Activated T-helper 1 cell treated with anti-CD3 and anti-CD28 coated beads, Interleukin-12 subunit alpha, Interleukin-12 subunit beta, Interleukin-2, Interleukin-4 antibody, amounts not matched to agents 30 ng/mL and 10 ng/mL and 1 ng/mL, durations not matched to agents 14 hours and 24 hours and 36 hours (primary cell): Measurements from ENCODE around the gene RALB. TPM values are rescaled to one million over a fixed set of nuclear protein-coding genes. Genes with fewer than 3 reads are reported as not detected.
A peak's percentile ranks its signal among the peaks of the same experiment; 100 is the strongest.

Source experiments
- DNase-seq: peaks from one replicate; pipeline ENCODE4 v3.0.0; 2021; ENCODE audit warnings: low spot score
- H3K27ac Mint-ChIP-seq: one replicate; pipeline ENCODE4 v1.8.0; 2021; ENCODE audit warnings: mild to moderate bottlenecking, mixed read lengths
- H3K27me3 Mint-ChIP-seq: one replicate; pipeline ENCODE4 v1.8.0; 2022; ENCODE audit warnings: mild to moderate bottlenecking, moderate library complexity, mixed read lengths; ENCODE audit not compliant: insufficient read depth
- H3K36me3 Mint-ChIP-seq: one replicate; pipeline ENCODE4 v1.8.0; 2021; ENCODE audit warnings: low read depth, mixed read lengths
- H3K4me1 Mint-ChIP-seq: one replicate; pipeline ENCODE4 v1.8.0; 2021; ENCODE audit warnings: low read depth, mixed read lengths
- H3K4me3 Mint-ChIP-seq: one replicate; pipeline ENCODE4 v1.8.0; 2021; ENCODE audit warnings: mild to moderate bottlenecking, moderate library complexity, mixed read lengths
- H3K9me3 Mint-ChIP-seq: one replicate; pipeline ENCODE4 v1.8.0; 2021; ENCODE audit warnings: mixed read lengths
- intact Hi-C: fragments of 100-400 bp; cut with micrococcal nuclease; formaldehyde crosslinking; loops from one replicate; pipeline ENCODE4 v1.15.1; 2024
- total RNA-seq: library from RNA; stranded (reverse); gene quantifications from 2 replicates; pipeline ENCODE4 v1.2.3, GENCODE V29; 2022

RALB gene
- total RNA-seq, 1 donor from 2014 or later, result 79.7 TPM

GRCh38 chr2:120219291-120219690 lies 33.4 kb upstream of the RALB start:
- no peak overlapping the region for H3K27ac Mint-ChIP-seq
- no peak overlapping the region for H3K4me3 Mint-ChIP-seq
- H3K4me1 Mint-ChIP-seq, result peaks cover 49% of the 10 kb centered on the region
- no peak for DNase-seq
- intact Hi-C loops, result no loop called here
- peaks cover 56% of the 10 kb centered on the region for H3K36me3 Mint-ChIP-seq
- H3K27me3 Mint-ChIP-seq, result peaks cover 2% of the 10 kb centered on the region
- H3K9me3 Mint-ChIP-seq, result peaks cover 4% of the 10 kb centered on the region

- DNase-seq, result no peak
- intact Hi-C loops, result no loop called here
- Mint-ChIP-seq H3K27me3 (peaks cover 2% of the 10 kb centered on the region), H3K4me3 (no peak overlapping the region), H3K36me3 (peaks cover 56% of the 10 kb centered on the region), H3K9me3 (peaks cover 4% of the 10 kb centered on the region), H3K27ac (no peak overlapping the region), H3K4me1 (peaks cover 54% of the 10 kb centered on the region)
These were observed 32.9 kb upstream of the RALB start for GRCh38 chr2:120219766-120220165.

GRCh38 chr2:120220756-120221155 lies 31.9 kb upstream of the RALB start:
- Mint-ChIP-seq H3K4me3 (peak overlapping the region; percentile 83), H3K9me3 (peaks cover 4% of the 10 kb centered on the region), H3K36me3 (peaks cover 56% of the 10 kb centered on the region), H3K27ac (peak overlapping the region; percentile 58), H3K4me1 (peaks cover 57% of the 10 kb centered on the region), H3K27me3 (peaks cover 2% of the 10 kb centered on the region)
- intact Hi-C loops, result loop anchor here (1.0 kb wide), 1 partner anchor 43 kb away; no protein-coding TSS in a partner anchor
- DNase-seq, result no peak

- Mint-ChIP-seq H3K27ac (peak overlapping the region; percentile 92), H3K27me3 (peaks cover 2% of the 10 kb centered on the region), H3K4me1 (peaks cover 62% of the 10 kb centered on the region), H3K36me3 (peaks cover 50% of the 10 kb centered on the region), H3K9me3 (peaks cover 2% of the 10 kb centered on the region), H3K4me3 (peak overlapping the region; percentile 83)
- intact Hi-C loops, result loop anchor here (1.0 to 2.0 kb wide), 2 partner anchors 44 to 461 kb away; no protein-coding TSS in a partner anchor
- no peak for DNase-seq
These were observed 31.0 kb upstream of the RALB start for GRCh38 chr2:120221616-120222015.

- DNase-seq, result no peak
- peaks cover 2% of the 10 kb centered on the region for H3K27me3 Mint-ChIP-seq
- intact Hi-C loops, result loop anchor here (1.0 to 2.0 kb wide), 5 partner anchors 10 to 543 kb away; partner anchors contain the start of genes RALB and TMEM177
These were observed 30.2 kb upstream of the RALB start for GRCh38 chr2:120222186-120223033.

GRCh38 chr2:120223034-120223912 lies 29.4 kb upstream of the RALB start, which contains the start of gene TMEM185B:
Gene TMEM185B, minus strand, starts transcription at chr2:120223400. Its CDS starts 424 bp downstream, at chr2:120222976.
- Mint-ChIP-seq H3K36me3 (peaks cover 38% of the 10 kb centered on the region), H3K27ac (peak within 1 kb of the TSS; percentile 92), H3K4me3 (peak within 1 kb of the TSS; percentile 86), H3K4me1 (peaks cover 69% of the 10 kb centered on the region), H3K27me3 (peaks cover 2% of the 10 kb centered on the region), H3K9me3 (no peaks in the 10 kb centered on the region)
- DNase-seq, result peak; percentile 90
- intact Hi-C loops, result loop anchor here (1.0 to 2.0 kb wide), 5 partner anchors 9 to 544 kb away; partner anchors contain the start of genes RALB and TMEM177

More at GRCh38 chr2:120222186-120223033, 30.2 kb upstream of the RALB start:
- Mint-ChIP-seq H3K4me3 (peak overlapping the region; percentile 83), H3K9me3 (no peaks in the 10 kb centered on the region), H3K36me3 (peaks cover 43% of the 10 kb centered on the region), H3K27ac (peak overlapping the region; percentile 92), H3K4me1 (peaks cover 62% of the 10 kb centered on the region)

- H3K36me3 Mint-ChIP-seq, result peaks cover 37% of the 10 kb centered on the region
- intact Hi-C loops, result no loop called here
- H3K4me1 Mint-ChIP-seq, result peaks cover 78% of the 10 kb centered on the region
- peak overlapping the region; percentile 87 for H3K27ac Mint-ChIP-seq
- no peaks in the 10 kb centered on the region for H3K9me3 Mint-ChIP-seq
- DNase-seq, result no peak
- peak overlapping the region; percentile 86 for H3K4me3 Mint-ChIP-seq
- H3K27me3 Mint-ChIP-seq, result peaks cover 2% of the 10 kb centered on the region
These were observed 28.4 kb upstream of the RALB start for GRCh38 chr2:120224256-120224655.

GRCh38 chr2:120224735-120225548 lies 27.7 kb upstream of the RALB start:
- Mint-ChIP-seq H3K27me3 (peaks cover 2% of the 10 kb centered on the region), H3K9me3 (no peaks in the 10 kb centered on the region), H3K27ac (peak overlapping the region; percentile 87), H3K36me3 (peaks cover 36% of the 10 kb centered on the region), H3K4me1 (peaks cover 80% of the 10 kb centered on the region), H3K4me3 (peak overlapping the region; percentile 86)
- no peak for DNase-seq
- intact Hi-C loops, result no loop called here

GRCh38 chr2:120225549-120226065 lies 27.0 kb upstream of the RALB start:
- H3K4me1 Mint-ChIP-seq, result peaks cover 80% of the 10 kb centered on the region
- intact Hi-C loops, result no loop called here
- H3K36me3 Mint-ChIP-seq, result peaks cover 29% of the 10 kb centered on the region
- no peak overlapping the region for H3K4me3 Mint-ChIP-seq
- peak overlapping the region; percentile 7 for H3K27ac Mint-ChIP-seq
- H3K27me3 Mint-ChIP-seq, result peaks cover 2% of the 10 kb centered on the region
- no peak for DNase-seq
- no peaks in the 10 kb centered on the region for H3K9me3 Mint-ChIP-seq

GRCh38 chr2:120226316-120226715 lies 26.3 kb upstream of the RALB start:
- Mint-ChIP-seq H3K4me3 (peak overlapping the region; percentile 3), H3K9me3 (no peaks in the 10 kb centered on the region), H3K27me3 (peaks cover 2% of the 10 kb centered on the region), H3K27ac (peak overlapping the region; percentile 7), H3K36me3 (peaks cover 22% of the 10 kb centered on the region), H3K4me1 (peaks cover 80% of the 10 kb centered on the region)
- intact Hi-C loops, result no loop called here
- DNase-seq, result no peak

- peaks cover 13% of the 10 kb centered on the region for H3K36me3 Mint-ChIP-seq
- H3K9me3 Mint-ChIP-seq, result no peaks in the 10 kb centered on the region
- peaks cover under 1% of the 10 kb centered on the region for H3K27me3 Mint-ChIP-seq
- intact Hi-C loops, result no loop called here
- no peak for DNase-seq
- H3K4me1 Mint-ChIP-seq, result peaks cover 76% of the 10 kb centered on the region
- peak overlapping the region; percentile 49 for H3K4me3 Mint-ChIP-seq
- H3K27ac Mint-ChIP-seq, result peak overlapping the region; percentile 70
These were observed 25.3 kb upstream of the RALB start for GRCh38 chr2:120227111-120227991.
